ENCODE data around the gene FAM117B.

FAM117B gene

GRCh38 chr2:202634556-202635427 lies at the start of gene FAM117B:
TSS of gene FAM117B (plus strand) at chr2:202634969. CDS start at chr2:202635188, 219 bp downstream.
- DNase-seq (ENCODE audit: low read depth) = peak; percentile 96

GRCh38 chr2:202588647-202589581 lies 45.9 kb upstream of the FAM117B start:
- DNase-seq (ENCODE audit: low read depth) = peak; percentile 57

GRCh38 chr2:202589582-202589949 lies 45.2 kb upstream of the FAM117B start:
- no peak for DNase-seq (ENCODE audit: low read depth)

- DNase-seq (ENCODE audit: low read depth) = no peak
Observed at GRCh38 chr2:202592566-202592965, 42.2 kb upstream of the FAM117B start.

GRCh38 chr2:202599105-202599504 lies 35.7 kb upstream of the FAM117B start:
- no peak for DNase-seq (ENCODE audit: low read depth)

- DNase-seq (ENCODE audit: low read depth) = no peak
Observed at GRCh38 chr2:202599911-202600310, 34.9 kb upstream of the FAM117B start.

GRCh38 chr2:202604699-202605098 lies 30.1 kb upstream of the FAM117B start:
- DNase-seq (ENCODE audit: low read depth) = no peak

- no peak for DNase-seq (ENCODE audit: low read depth)
Observed at GRCh38 chr2:202605174-202605573, 29.6 kb upstream of the FAM117B start.

- no peak for DNase-seq (ENCODE audit: low read depth)
Observed at GRCh38 chr2:202608142-202608852, 26.5 kb upstream of the FAM117B start.

- DNase-seq (ENCODE audit: low read depth) = no peak
Observed at GRCh38 chr2:202609381-202610145, 25.2 kb upstream of the FAM117B start.

GRCh38 chr2:202610380-202610779 lies 24.4 kb upstream of the FAM117B start:
- no peak for DNase-seq (ENCODE audit: low read depth)

- DNase-seq (ENCODE audit: low read depth) = no peak
Observed at GRCh38 chr2:202612145-202612544, 22.6 kb upstream of the FAM117B start.

GRCh38 chr2:202613479-202613878 lies 21.3 kb upstream of the FAM117B start:
- no peak for DNase-seq (ENCODE audit: low read depth)

GRCh38 chr2:202624133-202624532 lies 10.6 kb upstream of the FAM117B start:
- no peak for DNase-seq (ENCODE audit: low read depth)

- no peak for DNase-seq (ENCODE audit: low read depth)
Observed at GRCh38 chr2:202627042-202627441, 7.7 kb upstream of the FAM117B start.

GRCh38 chr2:202628646-202629198 lies 6.0 kb upstream of the FAM117B start:
- no peak for DNase-seq (ENCODE audit: low read depth)

- DNase-seq (ENCODE audit: low read depth) = no peak
Observed at GRCh38 chr2:202632682-202633290, 2.0 kb upstream of the FAM117B start.

- no peak for DNase-seq (ENCODE audit: low read depth)
Observed at GRCh38 chr2:202633470-202633869, 1.3 kb upstream of the FAM117B start.

GRCh38 chr2:202635428-202636212 lies 851 bp downstream of the FAM117B start:
- peak; percentile 76 for DNase-seq (ENCODE audit: low read depth)

- no peak for DNase-seq (ENCODE audit: low read depth)
Observed at GRCh38 chr2:202636213-202636513, 1.4 kb downstream of the FAM117B start.
